Uterus (tissue), 4 donors: Measurements from ENCODE around the gene AP3D1. TPM values are rescaled to one million over a fixed set of nuclear protein-coding genes. Genes with fewer than 3 reads are reported as not detected.
"Not testable (repeated sequence)": the region's sequence is repeated elsewhere in the genome, so short reads cannot be mapped to it uniquely, and the experiment has no call there.

Experiments
- DNase-seq, 2 donors: peaks; one replicate each; pipeline ENCODE4 v3.0.0-alpha.2; 2019 to 2020
- H3K27ac ChIP-seq, 2 donors: fragments of 200-600 bp; sonication (generic); 1 replicate in 1 of 2; 2 replicates in 1 of 2; pipeline ENCODE4 v1.5.1; 2016 to 2018
- H3K27me3 ChIP-seq, 2 donors: fragments of 200-600 bp; sonication (generic); one replicate each; pipeline ENCODE4 v1.5.1; 2018 to 2019; ENCODE audit warnings: control low read depth in 1 of 2
- H3K36me3 ChIP-seq, 2 donors: fragments of 200-600 bp; sonication (generic); one replicate each; pipeline ENCODE4 v1.5.1; 2019; ENCODE audit warnings: control low read depth in 1 of 2
- H3K4me1 ChIP-seq, 2 donors: fragments of 200-600 bp; sonication (generic); one replicate each; pipeline ENCODE4 v1.5.1; 2018 to 2019; ENCODE audit warnings: control low read depth in 1 of 2
- H3K4me3 ChIP-seq, 2 donors: fragments of 200-600 bp; sonication (generic); 1 replicate in 1 of 2; 2 replicates in 1 of 2; pipeline ENCODE4 v1.5.1; 2018 to 2019; ENCODE audit warnings: mild to moderate bottlenecking in 1 of 2
- H3K9me3 ChIP-seq, 2 donors: fragments of 200-600 bp; sonication (generic); one replicate each; pipeline ENCODE4 v1.5.1; 2019; ENCODE audit warnings: control low read depth in 1 of 2
- POLR2A ChIP-seq, 2 donors: fragments of 450-650 bp; IDR thresholded peaks; one replicate each; pipeline ENCODE4 v1.6.1; 2016; ENCODE audit warnings: antibody characterized with exemption in 2 of 2, mild to moderate bottlenecking in 1 of 2, moderate library complexity in 1 of 2
- intact Hi-C: fragments of 100-400 bp; cut with DNase I; formaldehyde crosslinking; loops from one replicate; pipeline ENCODE4 v1.15.1; 2023; ENCODE audit warnings: low total_unique reads
- total RNA-seq, 4 donors: library from RNA; depleted of rRNA in 3 of 4; stranded (reverse); fragments of >200 nt in 3 of 4; gene quantifications; one replicate each; pipeline versions ENCODE4 v1.1.0 to v1.2.4, GENCODE V29; 2014 to 2023
- TF ChIP-seq, protein P1 (sequence below), 4 experiments: fragments of 200-600 bp in 2 of 4; fragments of 450-650 bp in 2 of 4; sonication (generic) in 2 of 4; IDR thresholded peaks; one replicate each; pipeline ENCODE4 v1.5.1; 2016 to 2019; ENCODE audit warnings: antibody characterized with exemption in 4 of 4, mild to moderate bottlenecking in 2 of 4, moderate library complexity in 1 of 4
- donor health status: DM: yes; HTN: yes; CAD: no.

The AP3D1 gene
- total RNA-seq, 4 donors from 2014 or later = 33.8 to 97.5 (median 49.8) TPM

DNA sequence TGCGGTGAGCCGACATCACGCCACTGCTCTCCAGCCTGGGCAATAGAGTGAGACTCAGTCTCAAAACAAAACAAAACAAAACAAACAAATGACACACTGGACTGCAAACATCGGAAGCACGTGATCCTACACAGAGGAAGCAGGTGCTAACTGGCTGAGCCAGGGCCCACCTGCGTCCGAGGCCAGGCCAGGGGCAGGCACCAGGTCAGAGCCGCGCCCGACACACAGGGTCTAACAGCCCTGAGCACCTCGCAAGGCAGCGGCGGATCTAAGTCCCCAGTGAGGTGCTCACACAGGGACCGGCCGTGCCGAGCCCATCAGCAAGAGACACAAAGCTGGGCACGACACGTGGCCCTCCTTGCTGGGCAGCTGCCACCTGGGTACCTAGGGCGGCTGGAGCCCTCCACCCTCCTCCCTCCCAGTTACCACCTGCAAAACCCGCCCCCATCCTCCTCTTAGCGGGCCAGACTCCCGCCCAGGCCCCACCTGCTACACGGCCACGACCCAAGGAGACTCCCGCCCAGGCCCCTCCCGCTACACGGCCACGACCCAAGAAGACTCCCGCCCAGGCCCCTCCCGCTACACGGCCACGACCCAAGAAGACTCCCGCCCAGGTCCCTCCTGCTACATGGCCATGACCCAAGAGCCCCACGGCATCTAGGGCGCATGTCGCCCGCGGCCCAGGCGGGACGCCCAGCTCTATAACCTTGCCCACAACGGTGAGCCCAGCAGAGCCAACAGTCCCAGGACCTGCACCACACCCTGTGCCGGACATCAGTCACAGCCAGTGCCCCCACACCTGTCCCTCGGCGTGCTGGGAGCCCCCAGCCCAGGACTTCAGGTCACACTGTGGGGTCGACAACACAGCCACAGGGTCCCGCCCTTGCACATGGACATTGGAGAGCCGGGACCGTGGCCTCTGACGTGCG lies 15.6 kb downstream of the AP3D1 start:
- no peak for DNase-seq
- intact Hi-C loops = no loop called here
- H3K9me3 ChIP-seq = no peaks in the 10 kb centered on the region

DNA sequence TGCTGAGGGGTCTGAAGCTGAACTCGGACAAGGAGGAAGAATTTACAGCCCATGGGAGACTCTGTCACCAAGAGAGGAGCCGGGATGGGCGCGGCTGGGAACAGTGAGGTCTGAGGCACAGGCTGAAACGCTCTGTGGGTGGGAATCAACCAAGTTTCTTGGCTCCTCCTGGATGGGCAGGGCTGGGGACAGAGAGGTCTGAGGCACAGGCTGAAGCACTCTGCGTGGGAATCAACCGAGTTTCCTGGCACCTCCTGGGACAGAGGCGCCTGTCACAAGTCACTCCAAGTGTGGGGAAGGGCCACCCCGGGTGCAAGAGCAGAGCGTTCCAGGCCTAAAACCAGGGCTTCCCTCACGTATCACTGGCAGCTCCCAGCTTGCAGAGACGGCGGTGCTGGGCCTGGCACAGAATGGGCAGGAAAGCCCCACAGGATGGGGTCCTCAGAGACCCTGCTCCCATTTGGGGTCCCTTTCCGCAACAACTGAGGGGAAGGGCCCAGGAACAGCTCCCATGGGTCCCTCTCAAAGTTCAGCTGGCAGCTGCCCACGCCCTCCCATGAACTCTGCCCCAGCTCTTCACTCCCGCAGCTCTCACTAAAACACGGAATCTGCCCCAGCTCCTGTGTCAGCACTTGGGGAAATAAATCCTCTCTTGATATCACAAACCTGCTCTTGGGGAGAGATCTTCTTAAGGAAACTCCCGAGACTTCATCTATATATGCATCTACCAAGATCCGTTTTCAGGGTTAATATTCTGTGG lies 18.5 kb downstream of the AP3D1 start:
- Histone ChIP-seq H3K4me3 (no peak overlapping the region), H3K36me3 (no peaks in the 10 kb centered on the region), H3K27me3 (no peaks in the 10 kb centered on the region), H3K9me3 (no peaks in the 10 kb centered on the region), H3K27ac (no peak overlapping the region), H3K4me1 (no peaks in the 10 kb centered on the region)
- no peak for DNase-seq
- TF ChIP-seq POLR2A (IDR thresholded peaks at IDR 0.05) = no peak
- TF ChIP-seq, protein P1, sequence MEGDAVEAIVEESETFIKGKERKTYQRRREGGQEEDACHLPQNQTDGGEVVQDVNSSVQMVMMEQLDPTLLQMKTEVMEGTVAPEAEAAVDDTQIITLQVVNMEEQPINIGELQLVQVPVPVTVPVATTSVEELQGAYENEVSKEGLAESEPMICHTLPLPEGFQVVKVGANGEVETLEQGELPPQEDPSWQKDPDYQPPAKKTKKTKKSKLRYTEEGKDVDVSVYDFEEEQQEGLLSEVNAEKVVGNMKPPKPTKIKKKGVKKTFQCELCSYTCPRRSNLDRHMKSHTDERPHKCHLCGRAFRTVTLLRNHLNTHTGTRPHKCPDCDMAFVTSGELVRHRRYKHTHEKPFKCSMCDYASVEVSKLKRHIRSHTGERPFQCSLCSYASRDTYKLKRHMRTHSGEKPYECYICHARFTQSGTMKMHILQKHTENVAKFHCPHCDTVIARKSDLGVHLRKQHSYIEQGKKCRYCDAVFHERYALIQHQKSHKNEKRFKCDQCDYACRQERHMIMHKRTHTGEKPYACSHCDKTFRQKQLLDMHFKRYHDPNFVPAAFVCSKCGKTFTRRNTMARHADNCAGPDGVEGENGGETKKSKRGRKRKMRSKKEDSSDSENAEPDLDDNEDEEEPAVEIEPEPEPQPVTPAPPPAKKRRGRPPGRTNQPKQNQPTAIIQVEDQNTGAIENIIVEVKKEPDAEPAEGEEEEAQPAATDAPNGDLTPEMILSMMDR (IDR thresholded peaks at IDR 0.05) = no peak
- intact Hi-C loops = no loop called here

More for the DNA sequence above, 15.6 kb downstream of the AP3D1 start:
- no peak overlapping the region for H3K4me3 ChIP-seq
- no peaks in the 10 kb centered on the region for H3K36me3 ChIP-seq
- no peaks in the 10 kb centered on the region for H3K4me1 ChIP-seq
- no peak overlapping the region for H3K27ac ChIP-seq
- TF ChIP-seq, protein P1 (IDR thresholded peaks at IDR 0.05) = no peak
- no peak for TF ChIP-seq POLR2A (IDR thresholded peaks at IDR 0.05)
- H3K27me3 ChIP-seq = no peaks in the 10 kb centered on the region

DNA sequence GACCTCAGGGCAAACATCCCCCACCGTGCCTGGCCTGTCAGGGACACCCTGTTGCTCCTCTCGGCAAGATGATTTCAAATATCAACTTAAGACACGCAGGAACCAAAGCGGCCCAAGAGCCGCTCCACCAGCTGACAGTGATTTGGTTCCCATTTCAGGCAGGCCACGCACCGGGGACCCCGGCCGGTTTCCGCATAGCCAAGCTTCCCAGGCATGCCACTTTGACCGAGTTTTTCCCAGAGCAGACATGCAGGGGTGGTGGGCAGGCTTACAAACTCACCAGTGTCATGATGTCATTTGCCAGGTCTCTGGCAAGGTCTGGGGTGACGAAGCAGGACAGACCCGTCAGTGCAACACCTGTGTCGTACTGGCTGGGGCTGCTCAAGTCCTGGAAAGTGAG lies 19.2 kb downstream of the AP3D1 start:
- intact Hi-C loops = no loop called here
- H3K27me3 ChIP-seq = no peaks in the 10 kb centered on the region
- H3K36me3 ChIP-seq = no peaks in the 10 kb centered on the region
- TF ChIP-seq POLR2A (IDR thresholded peaks at IDR 0.05) = no peak
- TF ChIP-seq, protein P1 (IDR thresholded peaks at IDR 0.05) = no peak
- H3K9me3 ChIP-seq = no peaks in the 10 kb centered on the region
- H3K4me3 ChIP-seq = no peak overlapping the region
- DNase-seq = no peak
- H3K27ac ChIP-seq = no peak overlapping the region
- no peaks in the 10 kb centered on the region for H3K4me1 ChIP-seq

DNA sequence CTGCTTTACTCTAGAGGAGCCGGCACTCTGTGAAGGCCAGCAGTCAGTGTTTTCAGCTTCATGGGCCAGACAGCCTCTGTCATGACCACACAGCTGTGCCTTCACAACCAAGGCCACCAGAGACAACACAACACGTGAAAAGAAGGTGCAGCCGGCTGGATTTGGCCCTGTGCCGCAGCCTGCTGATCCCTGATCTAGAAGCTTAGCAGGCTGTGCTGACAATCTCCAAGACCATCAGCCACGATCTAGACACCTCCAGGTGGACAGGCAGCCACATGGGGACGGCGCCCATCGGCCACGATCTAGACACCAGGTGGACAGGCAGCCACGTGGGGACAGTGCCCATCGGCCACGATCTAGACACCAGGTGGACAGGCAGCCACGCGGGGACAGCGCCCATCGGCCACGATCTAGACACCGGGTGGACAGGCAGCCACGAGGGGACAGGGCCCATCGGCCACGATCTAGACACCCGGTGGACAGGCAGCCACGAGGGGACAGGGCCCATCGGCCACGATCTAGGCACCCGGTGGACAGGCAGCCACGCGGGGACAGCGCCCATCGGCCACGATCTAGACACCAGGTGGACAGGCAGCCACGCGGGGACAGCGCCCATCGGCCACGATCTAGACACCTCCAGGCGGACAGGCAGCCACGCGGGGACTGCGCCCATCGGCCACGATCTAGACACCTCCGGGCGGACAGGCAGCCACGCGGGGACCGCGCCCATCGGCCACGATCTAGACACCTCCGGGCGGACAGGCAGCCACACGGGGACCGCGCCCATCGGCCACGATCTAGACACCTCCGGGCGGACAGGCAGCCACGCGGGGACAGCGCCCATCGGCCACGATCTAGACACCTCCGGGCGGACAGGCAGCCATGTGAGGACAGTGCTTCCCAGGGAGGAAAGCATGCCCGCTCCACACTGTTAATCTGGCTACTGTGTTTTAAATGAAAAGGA lies 20.1 kb downstream of the AP3D1 start:
- H3K36me3 ChIP-seq, intact Hi-C loops, H3K27ac ChIP-seq, H3K4me1 ChIP-seq, H3K27me3 ChIP-seq, H3K4me3 ChIP-seq, H3K9me3 ChIP-seq, DNase-seq: not testable (repeated sequence)
